Thoracic aorta (tissue), 2 donors: ENCODE results near the gene UNCX. TPM values are rescaled to one million over a fixed set of nuclear protein-coding genes. Genes with fewer than 3 reads are reported as not detected.

ENCODE experiments used
- ATAC-seq: fragments of 150-250 bp; one replicate; pipeline ENCODE4 v1.8.0; 2017; ENCODE audit warnings: low read depth; ENCODE audit not compliant: insufficient number of reproducible peaks, low FRiP score
- DNase-seq: peaks from one replicate; pipeline ENCODE4 v3.0.0-alpha.2; 2020; ENCODE audit warnings: low spot score
- H3K27ac ChIP-seq, 2 donors: fragments of 200-600 bp; sonication (generic); 1 replicate in 1 of 2; 2 replicates in 1 of 2; pipeline ENCODE4 v1.5.1; 2016; ENCODE audit warnings: mild to moderate bottlenecking in 2 of 2, moderate library complexity in 2 of 2
- H3K27me3 ChIP-seq: fragments of 200-600 bp; sonication (generic); replicated peaks from 2 replicates; pipeline ENCODE4 v1.6.0; 2016; ENCODE audit warnings: mild to moderate bottlenecking; ENCODE audit not compliant: insufficient read depth
- H3K36me3 ChIP-seq: fragments of 200-600 bp; sonication (generic); one replicate; pipeline ENCODE4 v1.5.1; 2016
- H3K4me1 ChIP-seq, 2 donors: fragments of 200-600 bp; sonication (generic); 1 replicate in 1 of 2; 2 replicates in 1 of 2; pipeline versions ENCODE4 v1.5.1 to v1.6.0; 2016; ENCODE audit warnings: low read depth in 2 of 2, mild to moderate bottlenecking in 1 of 2; ENCODE audit not compliant: control insufficient read depth in 1 of 2
- H3K4me3 ChIP-seq: fragments of 200-600 bp; sonication (generic); 2 replicates; pipeline ENCODE4 v1.5.1; 2016; ENCODE audit warnings: mild to moderate bottlenecking
- H3K9me3 ChIP-seq: fragments of 200-600 bp; sonication (generic); 2 replicates; pipeline ENCODE4 v1.5.1; 2016
- CTCF ChIP-seq: fragments of 200-600 bp; sonication (generic); IDR thresholded peaks from one replicate; pipeline ENCODE4 v1.5.1; 2019; ENCODE audit warnings: antibody characterized with exemption
- total RNA-seq, 2 donors: library from RNA; depleted of rRNA; stranded (reverse); fragments of >200 nt; gene quantifications; one replicate each; pipeline versions ENCODE4 v1.1.0 to v1.2.3, GENCODE V29; 2016

UNCX gene
- total RNA-seq, 2 donors from 2014 or later = not detected

DNA sequence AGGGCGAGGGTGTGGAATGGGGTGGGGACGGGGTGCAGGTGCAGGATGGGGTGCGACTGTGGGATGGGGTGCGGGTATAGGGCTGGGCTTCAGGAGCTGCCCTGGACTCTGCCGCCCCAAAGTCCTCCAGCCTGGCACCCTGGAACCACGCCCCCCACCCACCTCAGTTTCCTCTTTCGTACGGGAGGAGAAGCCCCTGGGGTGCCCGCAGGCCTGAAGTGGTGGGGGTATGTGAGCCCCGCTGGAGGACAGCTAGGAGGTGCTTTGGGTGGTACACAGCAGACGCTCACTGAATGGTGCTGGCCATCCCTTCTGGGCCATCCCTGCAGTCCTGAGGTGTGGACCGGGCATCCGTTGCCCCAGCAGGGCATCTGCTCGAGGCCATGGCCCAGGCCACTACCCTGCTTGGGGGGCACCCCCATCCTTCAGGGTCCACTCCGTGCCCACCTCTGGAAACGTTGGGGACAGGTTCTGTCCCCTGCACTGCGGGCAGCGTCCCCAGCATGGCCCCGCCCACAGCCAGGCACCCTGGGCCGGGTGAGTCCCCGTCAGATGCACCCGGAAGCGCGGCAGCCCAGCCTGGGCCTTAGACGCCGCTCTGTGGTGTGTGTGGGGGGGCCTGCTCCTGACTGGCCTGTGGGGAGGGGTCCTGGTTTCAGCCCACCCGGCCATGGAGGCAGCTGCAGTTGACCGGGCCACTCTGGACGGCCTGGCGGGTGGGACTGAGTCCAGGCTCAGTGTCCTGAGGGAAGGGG lies 41.6 kb downstream of the UNCX start:
- H3K9me3 ChIP-seq = no peaks in the 10 kb centered on the region
- H3K36me3 ChIP-seq = no peaks in the 10 kb centered on the region
- H3K4me1 ChIP-seq = no peaks in the 10 kb centered on the region
- TF ChIP-seq CTCF = no peak
- no peak overlapping the region for H3K4me3 ChIP-seq
- no peak overlapping the region for H3K27ac ChIP-seq
- H3K27me3 ChIP-seq = no peaks in the 10 kb centered on the region
- ATAC-seq (no peak), DNase-seq (no peak)

GRCh38 chr7:1274876-1275375 lies 42.3 kb downstream of the UNCX start:
- Histone ChIP-seq H3K4me3 (no peak overlapping the region), H3K27ac (no peak overlapping the region), H3K9me3 (no peaks in the 10 kb centered on the region), H3K36me3 (no peaks in the 10 kb centered on the region), H3K4me1 (no peaks in the 10 kb centered on the region), H3K27me3 (no peaks in the 10 kb centered on the region)
- ATAC-seq (no peak), DNase-seq (no peak)
- no peak for TF ChIP-seq CTCF

- no peaks in the 10 kb centered on the region for H3K4me1 ChIP-seq
- H3K9me3 ChIP-seq = no peaks in the 10 kb centered on the region
- TF ChIP-seq CTCF = no peak
- H3K27ac ChIP-seq = no peak overlapping the region
- ATAC-seq = no peak
- no peak overlapping the region for H3K4me3 ChIP-seq
- DNase-seq = no peak
- H3K27me3 ChIP-seq = no peaks in the 10 kb centered on the region
- no peaks in the 10 kb centered on the region for H3K36me3 ChIP-seq
Measured at GRCh38 chr7:1275451-1276381, 43.0 kb downstream of the UNCX start.

GRCh38 chr7:1276626-1277175 lies 44.0 kb downstream of the UNCX start:
- TF ChIP-seq CTCF = no peak
- H3K4me1 ChIP-seq = no peaks in the 10 kb centered on the region
- no peak for DNase-seq
- H3K36me3 ChIP-seq = no peaks in the 10 kb centered on the region
- no peak overlapping the region for H3K27ac ChIP-seq
- H3K4me3 ChIP-seq = no peak overlapping the region
- H3K9me3 ChIP-seq = no peaks in the 10 kb centered on the region
- no peaks in the 10 kb centered on the region for H3K27me3 ChIP-seq
- no peak for ATAC-seq

DNA sequence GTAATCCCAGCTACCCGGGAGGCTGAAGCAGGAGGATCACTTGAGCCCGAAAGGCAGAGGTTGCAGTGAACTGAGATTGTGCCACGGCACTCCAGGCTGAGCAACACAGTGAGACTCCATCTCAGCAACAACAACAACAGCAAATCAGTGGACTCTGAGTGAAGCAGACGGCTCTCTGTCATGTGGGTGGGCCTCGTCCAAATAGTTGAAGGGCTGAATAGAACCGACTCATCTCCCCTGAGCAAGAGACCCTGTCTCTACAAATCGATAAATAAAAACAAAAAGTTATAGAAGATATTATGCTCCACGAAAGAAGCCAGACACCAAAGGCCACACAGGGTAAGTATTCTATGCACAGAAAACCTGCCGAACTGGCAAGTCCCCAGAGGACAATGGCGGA lies 45.9 kb downstream of the UNCX start:
- H3K27me3 ChIP-seq = no peaks in the 10 kb centered on the region
- no peak overlapping the region for H3K4me3 ChIP-seq
- H3K27ac ChIP-seq = no peak overlapping the region
- no peaks in the 10 kb centered on the region for H3K9me3 ChIP-seq
- TF ChIP-seq CTCF = no peak
- H3K4me1 ChIP-seq = no peaks in the 10 kb centered on the region
- H3K36me3 ChIP-seq = no peaks in the 10 kb centered on the region
- no peak for DNase-seq
- ATAC-seq = no peak
